ENCODE data around the gene SRP72. TPM values are rescaled to one million over a fixed set of nuclear protein-coding genes. Genes with fewer than 3 reads are reported as not detected.

SRP72 gene
- polyA plus RNA-seq, 1 experiment, result 118 TPM

DNA sequence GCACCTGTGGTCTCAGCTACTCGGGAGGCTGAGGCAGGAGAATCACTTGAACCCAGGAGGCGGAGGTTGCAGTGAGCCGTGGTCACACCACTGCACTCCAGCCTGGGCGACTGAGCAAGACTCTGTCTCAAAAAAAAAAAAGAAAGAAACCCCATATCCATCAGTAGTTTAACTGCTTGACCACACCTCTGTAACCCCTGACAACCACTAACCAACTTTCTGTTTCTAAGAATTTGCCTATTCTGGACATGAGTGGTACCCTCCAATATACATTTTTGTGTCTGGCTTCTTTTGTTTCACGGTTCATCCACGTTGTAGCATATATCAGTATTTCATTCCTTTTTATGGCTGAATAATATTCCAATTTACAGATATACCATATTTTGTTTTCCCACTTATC lies 41.1 kb upstream of the SRP72 start:
- TF ChIP-seq CTCF (IDR thresholded peaks at IDR 0.05; ENCODE audit: insufficient read depth, low read depth, low read length), result no peak
- Histone ChIP-seq H3K27me3 (ENCODE audit: control insufficient read depth, insufficient read depth, low read length) (no peaks in the 10 kb centered on the region), H3K4me3 (ENCODE audit: low read depth, low read length) (no peak overlapping the region), H3K36me3 (ENCODE audit: control insufficient read depth, insufficient read depth, low read length) (no peaks in the 10 kb centered on the region)
- ChIA-PET CTCF (interaction anchor here (0.8 to 4.2 kb wide), 9 partner anchors 9 to 411 kb away, joined by 3 to 31 read pairs (median 5); partner anchors contain the start of genes PAICS and PPAT), POLR2A (no interaction called here)
- no peak for DNase-seq (ENCODE audit: low read depth)

DNA sequence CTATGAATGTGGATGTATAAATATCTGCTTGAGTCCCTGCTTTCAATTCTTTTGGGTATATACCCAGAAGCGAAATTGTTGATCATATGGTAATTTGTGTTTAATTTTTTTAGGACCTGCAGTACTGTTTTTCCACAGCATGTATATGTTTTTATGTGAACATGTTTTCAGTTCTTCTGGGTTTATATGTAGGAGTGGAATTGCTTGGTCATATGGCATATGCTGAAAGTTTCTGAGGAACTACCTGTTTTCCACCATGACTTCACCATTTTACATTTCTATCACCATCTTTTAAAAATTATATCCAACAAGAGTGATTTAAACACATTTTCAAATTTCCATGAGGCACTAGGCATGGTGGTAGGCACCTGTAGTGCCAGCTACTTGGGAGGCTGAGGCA lies 40.2 kb upstream of the SRP72 start:
- ChIA-PET POLR2A (no interaction called here), CTCF (no interaction called here)
- H3K4me3 ChIP-seq (ENCODE audit: low read depth, low read length), result no peak overlapping the region
- TF ChIP-seq CTCF (IDR thresholded peaks at IDR 0.05; ENCODE audit: insufficient read depth, low read depth, low read length), result no peak
- DNase-seq (ENCODE audit: low read depth), result no peak
- H3K36me3 ChIP-seq (ENCODE audit: control insufficient read depth, insufficient read depth, low read length), result no peaks in the 10 kb centered on the region
- no peaks in the 10 kb centered on the region for H3K27me3 ChIP-seq (ENCODE audit: control insufficient read depth, insufficient read depth, low read length)

GRCh38 chr4:56430203-56430602 lies 37.2 kb upstream of the SRP72 start:
- CTCF ChIA-PET, result interaction anchor here (1.0 kb wide), 1 partner anchor 482 kb away, joined by 3 read pairs; the partner anchor contains the start of gene CEP135
- Histone ChIP-seq H3K4me3 (ENCODE audit: low read depth, low read length) (no peak overlapping the region), H3K27me3 (ENCODE audit: control insufficient read depth, insufficient read depth, low read length) (no peaks in the 10 kb centered on the region), H3K36me3 (ENCODE audit: control insufficient read depth, insufficient read depth, low read length) (no peaks in the 10 kb centered on the region)
- POLR2A ChIA-PET, result no interaction called here
- DNase-seq (ENCODE audit: low read depth), result no peak
- no peak for TF ChIP-seq CTCF (IDR thresholded peaks at IDR 0.05; ENCODE audit: insufficient read depth, low read depth, low read length)

- ChIA-PET CTCF (interaction anchor here (1.1 kb wide), 1 partner anchor 111 kb away, joined by 3 read pairs; no protein-coding TSS in a partner anchor), POLR2A (interaction anchor here (0.7 kb wide), 1 partner anchor 18 kb away, joined by 3 read pairs; no protein-coding TSS in a partner anchor)
- no peak for TF ChIP-seq CTCF (IDR thresholded peaks at IDR 0.05; ENCODE audit: insufficient read depth, low read depth, low read length)
- Histone ChIP-seq H3K36me3 (ENCODE audit: control insufficient read depth, insufficient read depth, low read length) (no peaks in the 10 kb centered on the region), H3K27me3 (ENCODE audit: control insufficient read depth, insufficient read depth, low read length) (no peaks in the 10 kb centered on the region), H3K4me3 (ENCODE audit: low read depth, low read length) (no peak overlapping the region)
- DNase-seq (ENCODE audit: low read depth), result no peak
Measured at GRCh38 chr4:56433280-56433679, 34.1 kb upstream of the SRP72 start.

DNA sequence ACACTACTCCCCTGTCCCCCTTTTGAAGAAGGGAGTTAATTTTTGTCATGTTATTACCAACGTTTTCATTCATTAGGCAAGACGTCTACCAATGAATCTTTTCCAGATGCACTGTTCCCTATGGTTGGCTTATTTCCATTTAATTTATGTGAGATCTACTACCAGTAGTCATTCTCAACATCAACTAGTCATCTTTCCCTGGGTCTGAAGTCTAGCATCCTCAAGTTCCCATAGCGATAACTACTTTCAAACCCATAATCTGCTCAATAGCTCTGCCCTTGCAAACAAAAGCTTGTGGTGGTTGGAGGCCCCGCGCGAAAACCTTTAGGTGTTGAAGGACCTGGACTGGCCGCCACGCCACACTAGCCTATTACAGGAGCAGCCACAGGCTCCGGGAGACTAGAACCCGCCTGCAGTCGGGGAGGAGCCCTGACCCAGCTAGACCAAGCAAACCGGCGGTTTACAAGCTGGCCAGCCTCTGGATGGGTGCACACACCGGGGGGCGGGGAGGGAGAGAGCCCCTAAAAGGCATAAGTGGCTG lies 32.7 kb upstream of the SRP72 start:
- ChIA-PET POLR2A (no interaction called here), CTCF (interaction anchor here (0.9 to 3.2 kb wide), 3 partner anchors 11 to 24 kb away, joined by 4 to 31 read pairs (median 5); no protein-coding TSS in a partner anchor)
- no peak for TF ChIP-seq CTCF (IDR thresholded peaks at IDR 0.05; ENCODE audit: insufficient read depth, low read depth, low read length)
- no peak for DNase-seq (ENCODE audit: low read depth)
- H3K4me3 ChIP-seq (ENCODE audit: low read depth, low read length), result peak overlapping the region; percentile 65
- H3K27me3 ChIP-seq (ENCODE audit: control insufficient read depth, insufficient read depth, low read length), result no peaks in the 10 kb centered on the region
- H3K36me3 ChIP-seq (ENCODE audit: control insufficient read depth, insufficient read depth, low read length), result no peaks in the 10 kb centered on the region

All from BJ (cell line).